HepG2 (cell line): ENCODE results near the gene CACNA1G. TPM values are rescaled to one million over a fixed set of nuclear protein-coding genes. Genes with fewer than 3 reads are reported as not detected.

Experiments
- ATAC-seq: fragments of 200-7000 bp; cut with Tn5 transposase; 3 replicates; pipeline ENCODE4 v1.9.1; 2020; ENCODE audit warnings: mild to moderate bottlenecking, moderate library complexity
- BruUV-seq: library from RNA; stranded (reverse); fragments of 400-500 nt; replicated peaks from 2 replicates; lab custom pipeline; 2021; lab: Mats Ljungman, UMichigan
- CTCF ChIA-PET: fragments of 300-600 bp; formaldehyde crosslinking; extraction: SDS; loops from one replicate; lab custom pipeline; 2021; ENCODE audit warnings: low total read pairs, inconsistent platforms, low intra/inter-chr PET ratio; lab: Yijun Ruan, JAX
- POLR2A ChIA-PET: fragments of 350-600 bp; sonication (Branson Sonifier 250); formaldehyde crosslinking; loops from one replicate; lab custom pipeline; 2020; ENCODE audit warnings: antibody characterized with exemption, inconsistent platforms; lab: Yijun Ruan, JAX
- DNase-seq: peaks from one replicate; pipeline ENCODE4 v3.0.0-alpha.2; 2015; ENCODE audit warnings: low spot score
- FAIRE-seq: peaks from 3 replicates; lab custom pipeline; 2011; peaks lifted over from hg19 to GRCh38; lab: Jason Lieb, UNC
- H2AFZ ChIP-seq: one replicate; pipeline ENCODE4 v1.6.1; 2011; ENCODE audit warnings: low read length, inconsistent platforms
- H3K27ac ChIP-seq: fragments of 300-600 bp; 3 replicates; pipeline ENCODE4 v1.8.0; 2011; ENCODE audit warnings: mixed run types, mild to moderate bottlenecking, mixed read lengths, low read length, inconsistent platforms; ENCODE audit not compliant: insufficient read depth; ENCODE audit errors: extremely low read length
- H3K27me3 ChIP-seq, 2 experiments: fragments of 200-600 bp in 1 of 2; 2 replicates in 1 of 2; 3 replicates in 1 of 2; pipeline versions ENCODE4 v1.6.0 to v1.8.0; 2011; ENCODE audit warnings: low read length in 2 of 2, mild to moderate bottlenecking in 2 of 2, moderate library complexity in 2 of 2, inconsistent platforms in 1 of 2; ENCODE audit not compliant: insufficient read depth in 2 of 2, control insufficient read depth in 1 of 2
- H3K36me3 ChIP-seq, 2 experiments: fragments of 200-600 bp in 1 of 2; replicated peaks in 1 of 2; 2 replicates in 1 of 2; 3 replicates in 1 of 2; pipeline versions ENCODE4 v1.5.1 to v1.8.0; 2011; ENCODE audit warnings: low read length in 2 of 2, inconsistent platforms in 1 of 2; ENCODE audit not compliant: insufficient read depth in 2 of 2, control insufficient read depth in 1 of 2
- H3K4me1 ChIP-seq: 2 replicates; pipeline ENCODE4 v1.5.1; 2012; ENCODE audit warnings: low read length, inconsistent platforms; ENCODE audit not compliant: insufficient read depth
- H3K4me2 ChIP-seq: 2 replicates; pipeline ENCODE4 v1.6.0; 2011; ENCODE audit warnings: low read depth, low read length, inconsistent platforms
- H3K4me3 ChIP-seq, 3 experiments: fragments of 200-600 bp in 1 of 3; sonication (generic), shearing (Covaris generic) in 1 of 3; replicated peaks in 1 of 3; 2 replicates each; pipeline ENCODE4 v1.5.1; 2011 to 2016; ENCODE audit warnings: low read length in 3 of 3, inconsistent platforms in 2 of 3, low read depth in 2 of 3, mild to moderate bottlenecking in 2 of 3, control low read depth in 1 of 3, mixed read lengths in 1 of 3; ENCODE audit not compliant: insufficient read depth in 1 of 3
- H3K79me2 ChIP-seq: one replicate; pipeline ENCODE4 v1.6.1; 2011; ENCODE audit warnings: low read length, inconsistent platforms; ENCODE audit not compliant: insufficient read depth
- H3K9ac ChIP-seq: 2 replicates; pipeline ENCODE4 v1.6.0; 2011; ENCODE audit warnings: mild to moderate bottlenecking, low read depth, low read length, inconsistent platforms; ENCODE audit not compliant: insufficient read depth
- H3K9me3 ChIP-seq: 2 replicates; pipeline ENCODE4 v1.5.1; 2012; ENCODE audit warnings: mild to moderate bottlenecking, low read length
- H4K20me1 ChIP-seq: 2 replicates; pipeline ENCODE4 v1.6.0; 2011; ENCODE audit warnings: inconsistent platforms, mild to moderate bottlenecking, low read length, moderate library complexity; ENCODE audit not compliant: insufficient read depth
- EP300 ChIP-seq, 3 experiments: sonication (generic) in 1 of 3; formaldehyde crosslinking in 1 of 3; IDR thresholded peaks; 2 replicates each; pipeline versions ENCODE4 v1.5.1 to v1.6.1; 2011 to 2020; ENCODE audit warnings: low read depth in 2 of 3, low read length in 2 of 3, borderline replicate concordance in 1 of 3, improper control_type of control experiment in 1 of 3, mild to moderate bottlenecking in 1 of 3, missing genetic modification reagents in 1 of 3, moderate library complexity in 1 of 3
- FOXA3 ChIP-seq: IDR thresholded peaks from 2 replicates; pipeline ENCODE4 v1.6.1; 2016; ENCODE audit warnings: missing genetic modification reagents, missing compliant biosample characterization
- HBP1 ChIP-seq: IDR thresholded peaks from 2 replicates; pipeline ENCODE4 v1.6.1; 2016; ENCODE audit warnings: low read depth, control low read depth
- KDM5B ChIP-seq: sonication (generic); formaldehyde crosslinking; IDR thresholded peaks from 2 replicates; pipeline ENCODE4 v1.4.0; 2020; ENCODE audit warnings: missing genetic modification reagents, mild to moderate bottlenecking, borderline replicate concordance
- RCOR2 ChIP-seq: IDR thresholded peaks from 2 replicates; pipeline ENCODE4 v1.6.1; 2016; ENCODE audit warnings: missing biosample characterization, missing genetic modification reagents
- SKIL ChIP-seq: sonication (generic); formaldehyde crosslinking; IDR thresholded peaks from 2 replicates; pipeline ENCODE4 v1.8.0; 2022; ENCODE audit warnings: missing genetic modification reagents, mild to moderate bottlenecking, moderate library complexity, borderline replicate concordance
- SP2 ChIP-seq: sonication (generic); formaldehyde crosslinking; IDR thresholded peaks from 2 replicates; pipeline ENCODE4 v1.5.1; 2020; ENCODE audit warnings: mild to moderate bottlenecking, missing genetic modification reagents
- TEF ChIP-seq: sonication (generic); formaldehyde crosslinking; IDR thresholded peaks from 2 replicates; pipeline ENCODE4 v1.5.0; 2020; ENCODE audit warnings: missing genetic modification reagents
- ZNF263 ChIP-seq: sonication (generic); formaldehyde crosslinking; IDR thresholded peaks from 2 replicates; pipeline ENCODE4 v1.4.0; 2020; ENCODE audit warnings: missing genetic modification reagents
- ZNF572 ChIP-seq: sonication (generic); formaldehyde crosslinking; IDR thresholded peaks from 2 replicates; pipeline ENCODE4 v1.5.1; 2020; ENCODE audit warnings: mild to moderate bottlenecking, missing genetic modification reagents
- ZXDC ChIP-seq: sonication (generic); formaldehyde crosslinking; IDR thresholded peaks from 2 replicates; pipeline ENCODE4 v1.5.0; 2020; ENCODE audit warnings: mild to moderate bottlenecking, missing genetic modification reagents
- WGBS: methylation state at CpG from one replicate; pipeline ENCODE4 v1.1.6; 2017; ENCODE audit warnings: low lambda C conversion rate; 5-methylcytosine and 5-hydroxymethylcytosine counted together
- in situ Hi-C: cut with HindIII; loops from 2 replicates; pipeline ENCODE4 v1.10.0; 2017; ENCODE audit warnings: low pct_unique_long_range_greater_than_20kb; ENCODE audit not compliant: extremely low pct_ligation_motif_present
- intact Hi-C: fragments of 100-400 bp; cut with micrococcal nuclease; formaldehyde crosslinking; loops from one replicate; pipeline ENCODE4 v1.10.0; 2022; ENCODE audit not compliant: unreplicated experiment
- polyA plus RNA-seq, 8 experiments: library from polyadenylated mRNA; depleted of rRNA in 3 of 8; stranded (reverse) in 7 of 8; unstranded in 1 of 8; fragments of >200 nt; fragmentation: Illumina TruSeq in 4 of 8; extraction: Trizol in 4 of 8; gene quantifications; 2 replicates each; pipeline versions ENCODE4 v1.2.1 to v1.2.3, GENCODE V29; 2011 to 2016; ENCODE audit warnings: low read depth in 4 of 8, missing spikeins in 1 of 8, mixed read lengths in 1 of 8; ENCODE audit not compliant: insufficient read depth in 1 of 8
- total RNA-seq, 5 experiments: library from RNA; depleted of rRNA; stranded (reverse); fragments of >200 nt; fragmentation: Illumina TruSeq; extraction: Trizol; gene quantifications; 2 replicates each; pipeline ENCODE4 v1.2.3, GENCODE V29; 2016; ENCODE audit warnings: low read depth in 1 of 5

CACNA1G gene
- total and polyA plus RNA-seq, 2 of the 13 experiments (the other 11 are each of a cell fraction or from before 2014, with no cell fraction given), result 0.02 TPM; not detected in 1

- TF ChIP-seq KDM5B, result peak; percentile 34; the same call in 1 of the 2 replicates
- TF ChIP-seq TEF (CRISPR knock-in tag), result no peak
- 0 out of 2 replicates have a peak, but pooled peaks have one; percentile 51 for TF ChIP-seq ZNF572 (CRISPR knock-in tag)
Observed at GRCh38 chr17:50667259-50668024, 106.9 kb downstream of the CACNA1G start (continued).

GRCh38 chr17:50668025-50668837 lies 107.7 kb downstream of the CACNA1G start:
- in situ Hi-C loops, result no loop called here
- ChIA-PET CTCF (no interaction called here), POLR2A (interaction anchor here (0.8 to 7.6 kb wide), 11 partner anchors 7 to 51 kb away, joined by 3 to 85 read pairs (median 5); partner anchors contain the start of gene LUC7L3)
- no TSS peak for BruUV-seq
- H2AFZ ChIP-seq, result no peak overlapping the region
- no peaks in the 10 kb centered on the region for H3K79me2 ChIP-seq
- no peaks in the 10 kb centered on the region for H3K9me3 ChIP-seq
- H4K20me1 ChIP-seq, result no peaks in the 10 kb centered on the region
- DNase-seq (no peak), FAIRE-seq (peak; percentile 36), ATAC-seq (peak; percentile 15)
- intact Hi-C loops, result no loop called here
- peak overlapping the region; percentile 30 for H3K4me2 ChIP-seq
- 39% methylated on average over 8 of the region's 8 CpGs for WGBS
- H3K27ac ChIP-seq, result peak overlapping the region; percentile 19
- H3K27me3 ChIP-seq, result no peaks in the 10 kb centered on the region
- no peaks in the 10 kb centered on the region for H3K36me3 ChIP-seq
- H3K9ac ChIP-seq, result peak overlapping the region; percentile 10; the same call in 1 of the 2 replicates
- H3K4me3 ChIP-seq, result 0 out of 6 replicates have a peak overlapping the region, but pooled peaks of 1 of the 3 experiments have one; percentile 5
- H3K4me1 ChIP-seq, result peaks cover 70% of the 10 kb centered on the region
- TF ChIP-seq ZXDC (no peak), EP300 (IDR thresholded peaks at IDR 0.05; ENCODE audit: low read depth in 2 of 2, low read length in 2 of 2) (no peak), EP300 (CRISPR knock-in tag; IDR thresholded peaks at IDR 0.05; ENCODE audit: borderline replicate concordance) (peak; percentile 31; the same call in 1 of the 2 replicates), FOXA3 (CRISPR knock-in tag) (0 out of 2 replicates have a peak, but pooled peaks have one; percentile 11), HBP1 (CRISPR knock-in tag) (no peak), SP2 (no peak), RCOR2 (CRISPR knock-in tag) (no peak), SKIL (0 out of 2 replicates have a peak, but pooled peaks have one; percentile 0), ZNF263 (peak; percentile 48; the same call in 1 of the 2 replicates)
